SH-SY5Y (cell line): ENCODE results near the gene CCNY.

Source experiments
- GATA2 ChIP-seq: IDR thresholded peaks from 2 replicates; pipeline ENCODE4 v1.6.1; 2011; ENCODE audit warnings: mild to moderate bottlenecking, low read depth, low read length
- GATA3 ChIP-seq: IDR thresholded peaks from 2 replicates; pipeline ENCODE4 v1.6.1; 2011; ENCODE audit warnings: low read depth, mild to moderate bottlenecking, low read length, moderate library complexity

CCNY gene

GRCh38 chr10:35413985-35414861 lies 77.9 kb downstream of the CCNY start:
- TF ChIP-seq GATA2 (no peak), GATA3 (no peak)

- TF ChIP-seq GATA3 = no peak
- no peak for TF ChIP-seq GATA2
These were observed 79.2 kb downstream of the CCNY start for GRCh38 chr10:35415505-35415904.

GRCh38 chr10:35416619-35417312 lies 80.5 kb downstream of the CCNY start:
- TF ChIP-seq GATA2 = no peak
- no peak for TF ChIP-seq GATA3

- TF ChIP-seq GATA3 (no peak), GATA2 (no peak)
These were observed 81.0 kb downstream of the CCNY start for GRCh38 chr10:35417313-35417625.

- TF ChIP-seq GATA2 (no peak), GATA3 (no peak)
These were observed 81.5 kb downstream of the CCNY start for GRCh38 chr10:35417795-35418194.

GRCh38 chr10:35420044-35420443 lies 83.7 kb downstream of the CCNY start:
- TF ChIP-seq GATA2 (no peak), GATA3 (no peak)

GRCh38 chr10:35420827-35421552 lies 84.7 kb downstream of the CCNY start:
- TF ChIP-seq GATA3 (no peak), GATA2 (no peak)

- TF ChIP-seq GATA3 (no peak), GATA2 (no peak)
These were observed 85.4 kb downstream of the CCNY start for GRCh38 chr10:35421553-35422178.

- no peak for TF ChIP-seq GATA3
- no peak for TF ChIP-seq GATA2
These were observed 85.9 kb downstream of the CCNY start for GRCh38 chr10:35422228-35422627.

GRCh38 chr10:35423505-35424306 lies 87.4 kb downstream of the CCNY start:
- TF ChIP-seq GATA3 (no peak), GATA2 (no peak)

- TF ChIP-seq GATA2 = no peak
- no peak for TF ChIP-seq GATA3
These were observed 88.5 kb downstream of the CCNY start for GRCh38 chr10:35424680-35425285.

- TF ChIP-seq GATA2 (no peak), GATA3 (no peak)
These were observed 89.3 kb downstream of the CCNY start for GRCh38 chr10:35425595-35425994.

GRCh38 chr10:35426657-35427056 lies 90.3 kb downstream of the CCNY start:
- TF ChIP-seq GATA2 (no peak), GATA3 (no peak)
